Astrocyte of the spinal cord (primary cell): Measurements from ENCODE around the gene TMEM200A.

Source experiments
- DNase-seq: peaks from one replicate; pipeline ENCODE4 v3.0.0; 2011; ENCODE audit warnings: low read depth, low spot score
- H3K4me3 ChIP-seq: 2 replicates; pipeline ENCODE4 v1.5.1; 2011; ENCODE audit warnings: low read depth, mild to moderate bottlenecking, low read length, moderate library complexity
- CTCF ChIP-seq: IDR thresholded peaks from 2 replicates; pipeline ENCODE4 v1.5.1; 2012; ENCODE audit warnings: low read depth, mild to moderate bottlenecking, low read length, inconsistent platforms
- in situ Hi-C: cut with HindIII; loops from 2 replicates; pipeline ENCODE4 v1.10.0; 2017; ENCODE audit warnings: low sequenced_read_pairs

Gene TMEM200A

GRCh38 chr6:130366107-130367005, 539 bp downstream of the TMEM200A start:
- peak overlapping the region; percentile 93 for H3K4me3 ChIP-seq
- peak; percentile 30 for TF ChIP-seq CTCF
- in situ Hi-C loops: no loop called here
- peak; percentile 61 for DNase-seq

- DNase-seq: no peak
- TF ChIP-seq CTCF: no peak
- H3K4me3 ChIP-seq: peak overlapping the region; percentile 93
- in situ Hi-C loops: no loop called here
These were observed 1.9 kb downstream of the TMEM200A start for GRCh38 chr6:130367767-130368166.

GRCh38 chr6:130368576-130368975, 2.8 kb downstream of the TMEM200A start:
- in situ Hi-C loops: no loop called here
- H3K4me3 ChIP-seq: no peak overlapping the region
- TF ChIP-seq CTCF: no peak
- no peak for DNase-seq

- no peak for TF ChIP-seq CTCF
- in situ Hi-C loops: no loop called here
- no peak overlapping the region for H3K4me3 ChIP-seq
- DNase-seq: no peak
These were observed 4.0 kb downstream of the TMEM200A start for GRCh38 chr6:130369831-130370230.

- DNase-seq: no peak
- in situ Hi-C loops: no loop called here
- no peak for TF ChIP-seq CTCF
- H3K4me3 ChIP-seq: no peak overlapping the region
These were observed 6.2 kb downstream of the TMEM200A start for GRCh38 chr6:130371921-130372420.

GRCh38 chr6:130372786-130373185, 7.0 kb downstream of the TMEM200A start:
- DNase-seq: no peak
- in situ Hi-C loops: no loop called here
- TF ChIP-seq CTCF: no peak
- no peak overlapping the region for H3K4me3 ChIP-seq
